Loucy (cell line): ENCODE measurements around the gene PPP1R16B.

Experiments used
- EZH2phosphoT487 ChIP-seq: fragments of 200-600 bp; IDR thresholded peaks from 2 replicates; pipeline ENCODE4 v1.6.1; 2018; ENCODE audit warnings: antibody characterized with exemption, mild to moderate bottlenecking, moderate library complexity, borderline replicate concordance
- TF ChIP-seq, protein P1 (sequence below): fragments of 200-600 bp; sonication (generic); conservative IDR thresholded peaks from 2 replicates; pipeline ENCODE4 v1.5.1; 2014; ENCODE audit warnings: mild to moderate bottlenecking, antibody characterized with exemption, low read length

DNA sequence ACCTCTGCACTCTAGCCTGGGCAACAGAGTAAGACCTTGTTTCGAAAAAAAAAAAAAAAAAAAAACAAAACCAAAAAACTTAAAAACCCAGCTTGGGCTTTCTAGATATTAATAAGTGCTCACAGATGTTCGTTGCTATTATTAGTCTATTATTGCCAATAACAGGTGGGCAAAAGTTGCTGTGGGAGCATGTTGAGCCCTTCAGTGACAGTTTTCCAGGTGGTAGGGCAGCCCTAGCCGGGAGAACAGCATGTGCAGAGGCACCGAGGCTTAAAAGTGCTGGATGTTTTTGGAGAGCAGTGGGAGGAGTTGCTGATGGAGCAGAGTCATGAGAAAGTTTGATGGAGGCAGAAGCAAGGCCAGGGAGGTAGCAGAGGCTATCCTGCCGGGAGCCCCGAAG is 4.4 kb downstream of the PPP1R16B start:
- TF ChIP-seq, protein P1, sequence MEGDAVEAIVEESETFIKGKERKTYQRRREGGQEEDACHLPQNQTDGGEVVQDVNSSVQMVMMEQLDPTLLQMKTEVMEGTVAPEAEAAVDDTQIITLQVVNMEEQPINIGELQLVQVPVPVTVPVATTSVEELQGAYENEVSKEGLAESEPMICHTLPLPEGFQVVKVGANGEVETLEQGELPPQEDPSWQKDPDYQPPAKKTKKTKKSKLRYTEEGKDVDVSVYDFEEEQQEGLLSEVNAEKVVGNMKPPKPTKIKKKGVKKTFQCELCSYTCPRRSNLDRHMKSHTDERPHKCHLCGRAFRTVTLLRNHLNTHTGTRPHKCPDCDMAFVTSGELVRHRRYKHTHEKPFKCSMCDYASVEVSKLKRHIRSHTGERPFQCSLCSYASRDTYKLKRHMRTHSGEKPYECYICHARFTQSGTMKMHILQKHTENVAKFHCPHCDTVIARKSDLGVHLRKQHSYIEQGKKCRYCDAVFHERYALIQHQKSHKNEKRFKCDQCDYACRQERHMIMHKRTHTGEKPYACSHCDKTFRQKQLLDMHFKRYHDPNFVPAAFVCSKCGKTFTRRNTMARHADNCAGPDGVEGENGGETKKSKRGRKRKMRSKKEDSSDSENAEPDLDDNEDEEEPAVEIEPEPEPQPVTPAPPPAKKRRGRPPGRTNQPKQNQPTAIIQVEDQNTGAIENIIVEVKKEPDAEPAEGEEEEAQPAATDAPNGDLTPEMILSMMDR, result no peak
- TF ChIP-seq EZH2phosphoT487, result no peak
